COLO668 (cell line): ENCODE measurements around the gene SUPT4H1.

Experiments
- DNase-seq: peaks from one replicate; lab custom pipeline; 2025; ENCODE audit not compliant: unreplicated experiment; lab: John Stamatoyannopoulos, UW

Gene SUPT4H1

DNA sequence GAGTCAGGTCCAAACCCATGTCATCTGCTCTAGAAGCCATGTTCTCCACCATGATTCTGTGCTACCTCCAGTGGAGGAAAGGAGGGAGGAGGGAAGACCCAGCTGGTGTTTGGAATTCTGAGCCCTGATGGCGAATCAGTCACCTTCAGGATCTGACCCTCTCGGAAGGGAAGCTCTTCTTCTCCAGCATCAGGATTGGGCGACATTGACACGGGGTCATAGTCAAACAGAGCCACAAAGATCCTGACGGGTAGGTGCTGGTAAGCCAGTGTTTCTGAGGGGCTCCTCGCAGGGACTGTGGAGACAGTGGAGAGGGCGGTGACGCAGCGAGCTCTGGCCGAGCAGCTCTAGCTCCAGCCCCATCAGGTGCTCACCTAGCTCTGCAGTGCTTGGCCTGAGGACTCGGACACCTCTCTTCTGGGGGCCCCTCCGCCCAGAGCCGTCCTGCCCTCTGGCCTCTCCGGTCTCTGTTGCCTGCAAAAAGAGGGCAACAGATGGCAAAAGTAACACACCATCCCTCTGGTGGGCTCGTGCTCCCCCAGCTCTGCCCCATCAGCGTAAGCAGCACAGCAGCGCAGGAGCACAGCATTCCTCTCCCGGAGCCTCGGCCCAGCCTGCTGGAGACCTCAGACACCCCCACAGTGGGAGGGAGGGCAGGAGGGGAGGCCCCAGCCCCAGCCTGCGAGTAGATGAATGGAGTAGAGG is 44.4 kb downstream of the SUPT4H1 start:
- DNase-seq, result no peak

DNA sequence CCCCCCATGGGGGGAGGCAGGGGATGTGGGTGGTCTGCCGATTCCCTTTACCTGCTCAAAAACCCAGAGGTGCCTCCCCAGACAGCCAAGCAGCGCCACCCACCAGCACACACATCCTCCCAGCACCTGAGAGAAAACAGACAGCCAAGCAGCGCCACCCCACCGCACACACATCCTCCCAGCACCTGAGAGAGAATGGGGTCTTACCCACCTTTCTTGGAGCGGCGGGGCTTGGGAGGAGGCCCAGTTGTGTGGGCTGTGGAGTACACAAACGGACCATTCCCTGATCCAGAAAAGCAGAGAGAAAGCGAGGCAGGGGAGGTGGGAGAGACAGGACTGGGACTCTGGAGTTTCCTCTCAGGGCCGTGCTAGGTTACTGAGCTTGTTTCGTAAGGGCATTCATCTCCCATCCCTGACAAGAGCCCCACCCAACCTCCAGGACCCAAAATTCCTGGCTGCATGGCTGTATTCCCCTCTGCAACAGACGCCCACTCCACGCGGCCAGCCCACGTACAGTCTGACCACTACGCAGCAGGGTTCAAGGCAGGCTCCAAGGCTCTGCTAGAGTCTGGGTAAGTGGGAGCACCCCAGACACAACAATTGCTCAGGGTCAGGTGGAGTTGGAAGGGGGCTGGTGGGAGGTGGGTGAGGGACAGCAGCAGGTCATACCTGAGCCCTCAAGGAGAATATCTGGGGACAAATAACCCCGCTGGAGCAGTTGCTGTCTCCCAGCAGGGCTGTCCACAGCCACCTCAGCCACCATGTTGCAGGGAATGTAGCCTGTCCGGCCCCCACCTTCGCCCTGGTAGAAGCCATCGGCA is 45.7 kb downstream of the SUPT4H1 start:
- DNase-seq, result no peak

DNA sequence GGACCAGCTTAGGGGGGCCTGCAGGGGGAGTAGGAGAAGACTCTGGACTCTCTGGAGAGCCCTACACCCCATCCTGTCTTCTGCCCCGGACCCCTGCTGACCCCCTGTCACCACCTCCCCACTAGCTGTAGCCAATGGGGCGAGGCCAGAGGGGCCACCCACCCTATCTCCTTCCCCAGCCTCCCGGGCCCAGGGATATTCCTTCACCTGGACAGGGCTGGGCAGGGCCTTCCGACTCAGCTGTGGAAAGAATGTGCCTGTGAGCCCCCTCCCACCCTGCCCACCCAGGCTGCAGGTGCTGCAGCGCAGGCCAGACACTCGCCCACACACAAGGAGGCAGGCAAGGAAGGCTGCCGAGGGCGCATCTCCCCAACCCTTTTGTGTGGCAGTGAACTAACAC is 46.4 kb downstream of the SUPT4H1 start:
- no peak for DNase-seq

DNA sequence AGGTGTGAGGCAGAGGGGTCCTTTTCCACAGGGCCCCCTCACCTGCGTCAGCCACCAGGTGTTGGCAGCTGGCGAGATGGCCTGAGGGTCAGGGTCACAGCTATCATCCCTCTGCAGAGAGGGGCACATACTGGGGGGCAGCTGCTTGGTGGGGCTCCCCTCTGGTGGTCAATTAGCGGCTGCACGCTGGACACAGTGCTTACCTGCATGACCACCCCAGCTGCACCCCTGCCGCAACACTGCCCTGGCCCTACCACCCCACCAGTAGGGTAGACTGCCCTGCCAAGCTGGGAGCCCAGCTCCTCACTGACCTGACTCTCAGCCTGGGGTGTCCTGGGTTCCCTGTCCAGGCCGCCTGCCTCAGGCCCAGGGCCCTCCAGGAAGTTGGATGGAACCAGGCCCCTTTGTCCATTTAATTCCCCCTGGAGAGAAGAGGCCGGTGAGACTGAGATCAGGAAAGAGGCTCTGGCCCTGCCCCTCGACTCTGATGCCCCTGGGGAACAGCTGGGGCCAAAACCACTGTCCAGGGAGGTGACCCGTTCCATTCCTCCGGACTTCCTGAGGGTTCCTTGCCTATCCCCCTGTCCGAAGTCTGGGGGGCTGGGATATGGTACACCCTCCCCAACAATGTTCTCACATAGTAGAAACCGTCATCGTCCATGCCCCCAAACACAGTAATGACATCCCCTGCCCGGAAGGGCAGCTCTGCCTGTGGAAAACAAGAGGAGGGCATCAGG is 47.1 kb downstream of the SUPT4H1 start:
- DNase-seq, result no peak

DNA sequence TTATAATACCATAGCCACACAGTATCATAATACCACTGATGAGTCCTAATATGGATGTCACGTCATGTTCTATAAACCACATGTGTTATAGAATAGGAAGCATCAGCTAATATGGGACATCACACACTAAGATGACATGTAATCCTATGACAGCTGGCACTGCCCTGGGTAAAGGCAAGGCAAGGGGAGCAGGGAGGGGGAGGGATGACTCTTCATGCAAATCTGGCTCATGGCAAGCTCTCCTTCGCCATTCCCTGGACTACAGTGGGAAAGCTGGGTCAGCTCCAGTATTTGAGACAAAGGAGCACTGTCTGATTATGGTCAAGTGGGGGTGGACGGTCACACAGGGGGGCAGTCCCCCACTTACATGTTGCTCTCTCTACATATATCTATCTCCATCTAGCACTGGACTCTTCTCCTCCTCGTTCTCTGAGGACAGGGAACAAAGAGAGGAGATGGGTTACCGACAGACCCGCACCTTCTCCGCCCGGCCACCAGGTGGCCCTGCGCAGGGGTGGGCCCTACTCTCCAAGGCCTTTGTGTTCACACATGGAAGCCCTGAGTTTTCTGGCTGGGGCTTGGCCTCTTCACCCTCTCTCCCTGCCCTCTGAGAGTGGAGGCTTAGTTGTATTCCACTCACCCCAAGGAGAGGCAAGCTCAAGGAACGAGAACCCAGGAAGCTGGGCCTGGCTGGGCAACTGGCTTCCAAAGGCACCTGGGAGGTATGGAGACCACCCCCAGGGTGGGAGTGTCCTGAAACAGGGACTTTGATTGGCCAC is 47.8 kb downstream of the SUPT4H1 start:
- DNase-seq, result peak; percentile 23

DNA sequence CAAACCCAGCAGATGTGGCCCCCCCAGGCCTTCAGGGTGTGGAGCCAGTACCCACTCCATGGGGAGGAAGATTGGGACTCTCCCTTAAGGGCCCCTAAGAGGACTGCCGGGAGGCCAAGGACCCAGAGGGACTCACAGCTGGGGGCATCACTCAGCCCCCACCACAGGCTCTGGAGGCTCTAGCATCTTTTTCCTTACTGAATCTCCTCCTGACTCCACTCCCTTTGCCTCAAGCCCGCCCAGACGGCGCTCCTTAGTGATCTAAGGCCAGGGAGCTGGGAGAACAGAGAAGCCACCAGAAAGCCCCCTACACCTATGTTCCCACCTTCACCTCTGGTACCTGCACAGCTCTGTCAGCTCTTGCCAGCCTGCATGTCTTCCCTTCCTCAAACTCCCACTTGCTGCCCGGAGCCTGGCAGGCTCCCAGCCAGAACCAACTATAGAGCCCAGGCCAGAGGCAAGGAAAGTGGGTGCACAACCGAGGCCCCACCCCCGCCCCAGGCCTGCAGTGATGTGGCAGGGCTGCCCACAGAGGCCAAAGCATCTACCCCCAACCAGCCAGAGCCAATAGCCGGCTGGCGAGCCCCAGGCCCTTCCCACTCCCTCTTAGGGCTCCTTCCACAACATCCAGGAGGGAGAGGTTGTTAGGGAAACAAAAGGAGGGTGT is 48.9 kb downstream of the SUPT4H1 start:
- no peak for DNase-seq

DNA sequence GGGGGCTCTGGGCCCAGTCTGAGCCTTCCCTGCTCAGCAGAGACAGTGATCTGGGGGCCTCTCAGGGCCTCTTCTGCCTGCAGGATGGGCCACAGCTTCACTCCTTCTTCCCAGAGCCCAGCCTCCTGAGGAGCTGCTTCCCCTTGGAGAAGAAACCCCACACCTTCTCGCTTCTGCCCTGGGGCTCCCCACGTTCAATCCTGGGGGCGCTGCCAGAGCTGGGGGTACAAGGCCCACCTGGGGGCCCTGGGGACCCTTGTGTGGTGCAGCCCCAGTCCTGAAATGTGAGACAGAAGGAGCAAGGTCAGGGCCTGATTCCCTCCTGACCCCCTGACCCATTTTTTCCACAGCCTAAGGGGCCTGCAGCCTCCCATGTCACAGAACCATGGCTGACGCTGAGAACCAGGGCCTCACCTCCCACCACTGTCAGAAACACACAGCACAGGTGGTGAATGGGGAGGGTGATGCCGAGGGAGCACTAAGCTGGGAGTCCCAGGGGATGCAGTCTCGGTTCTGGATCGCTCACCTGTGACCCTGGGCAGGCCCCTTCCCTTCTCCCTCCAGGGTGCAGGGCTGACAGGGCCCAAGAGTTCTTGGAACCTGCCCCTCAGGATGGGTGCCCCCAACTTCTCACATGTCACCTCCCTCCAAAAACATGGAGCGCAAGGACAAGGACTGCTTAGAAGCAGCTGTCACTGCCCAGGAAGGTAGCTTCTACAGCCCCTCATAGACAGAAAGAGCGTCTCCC is 49.7 kb downstream of the SUPT4H1 start:
- DNase-seq, result no peak

DNA sequence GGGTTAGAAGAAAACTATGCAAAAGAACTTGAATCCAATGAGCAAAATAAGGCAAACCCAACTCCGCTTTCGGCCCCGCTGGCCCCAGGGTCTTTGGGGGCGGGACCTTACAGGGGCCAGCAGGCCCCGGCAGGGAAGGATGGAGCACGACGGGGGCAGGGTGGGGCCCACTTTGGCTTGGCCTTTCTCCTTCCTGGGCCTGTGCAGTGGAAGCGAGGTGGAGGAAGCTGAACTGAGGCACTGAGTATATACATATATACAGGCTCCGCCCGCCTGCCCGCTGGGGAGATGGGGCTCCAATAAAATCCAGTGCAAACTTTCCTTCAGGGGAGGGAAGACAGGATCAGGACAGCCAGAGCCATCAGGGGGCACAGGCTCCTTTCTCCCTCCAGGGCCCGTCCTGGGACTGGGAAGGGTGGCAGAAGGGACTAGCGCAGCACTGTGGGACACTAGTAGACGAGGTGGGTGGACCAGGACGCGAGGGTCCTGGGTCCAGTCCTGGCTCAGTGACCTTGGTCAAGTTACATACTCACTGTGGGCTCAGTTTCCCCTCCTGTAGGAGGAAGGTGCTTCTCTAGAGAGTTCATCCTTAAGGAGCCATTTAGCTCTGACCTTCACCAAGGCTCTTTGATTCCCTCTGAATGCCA is 50.4 kb downstream of the SUPT4H1 start:
- no peak for DNase-seq

DNA sequence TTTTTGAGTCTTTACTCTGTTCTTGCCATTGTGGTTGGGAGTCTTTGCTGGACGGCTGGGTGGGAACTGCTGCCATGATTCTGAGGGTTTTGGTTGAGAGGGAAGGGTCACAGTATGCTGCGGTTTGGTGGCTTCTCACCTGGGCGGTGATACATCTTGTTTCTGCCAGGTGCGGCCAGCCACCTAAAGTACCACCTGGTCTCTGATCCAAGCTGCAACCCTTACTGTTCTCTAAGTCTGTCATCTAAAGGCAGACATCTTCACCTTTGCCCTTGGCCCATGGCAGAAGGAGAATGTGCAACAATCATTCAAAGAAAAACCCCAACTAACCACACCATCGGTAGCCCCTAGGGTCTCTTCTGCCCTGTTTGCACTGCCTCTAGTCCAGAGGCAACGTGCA is 51.7 kb downstream of the SUPT4H1 start:
- no peak for DNase-seq
